NCI-H748 (cell line): Measurements from ENCODE around the gene TBX18.

ENCODE experiments used
- DNase-seq: peaks from one replicate; lab custom pipeline; 2025; ENCODE audit not compliant: unreplicated experiment; lab: John Stamatoyannopoulos, UW

The TBX18 gene

DNA sequence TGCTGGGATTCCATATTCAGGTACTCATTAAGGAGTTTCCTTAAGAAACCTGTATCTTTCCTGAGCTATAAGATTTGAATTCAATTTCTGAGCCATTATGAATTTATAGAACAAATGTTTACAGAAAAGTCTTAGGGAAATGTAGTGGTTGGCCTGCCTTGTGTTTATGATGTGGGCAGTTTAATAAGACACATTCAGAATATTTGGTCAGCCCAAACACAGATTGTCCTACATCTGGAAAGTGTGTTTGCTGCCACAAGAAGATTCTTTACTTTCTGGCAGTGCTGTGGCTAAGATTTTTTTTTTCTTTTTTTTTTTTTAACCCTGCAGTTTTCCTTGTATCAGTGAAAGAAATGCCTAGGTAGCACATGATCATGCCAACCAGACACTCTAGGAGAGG is 15.2 kb downstream of the TBX18 start:
- DNase-seq, result no peak

DNA sequence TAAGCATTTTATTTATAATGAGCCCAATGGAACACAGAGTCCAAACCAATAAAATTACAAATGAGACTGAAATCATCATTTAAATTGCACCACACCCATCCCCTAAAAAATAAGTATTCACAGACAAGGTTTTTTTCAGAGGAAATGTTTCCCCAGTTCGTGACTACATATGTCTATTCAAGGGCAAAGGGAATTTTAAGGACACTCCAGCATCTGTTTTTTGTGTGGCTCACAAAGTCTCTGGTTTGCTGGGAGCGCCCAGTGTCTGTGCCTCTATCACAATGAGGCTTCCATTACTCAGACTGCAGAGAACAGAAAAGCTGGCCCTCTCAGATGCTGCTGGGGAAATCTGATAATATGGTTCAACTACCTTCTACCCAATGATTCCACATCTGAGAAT is 16.0 kb downstream of the TBX18 start:
- DNase-seq, result no peak

DNA sequence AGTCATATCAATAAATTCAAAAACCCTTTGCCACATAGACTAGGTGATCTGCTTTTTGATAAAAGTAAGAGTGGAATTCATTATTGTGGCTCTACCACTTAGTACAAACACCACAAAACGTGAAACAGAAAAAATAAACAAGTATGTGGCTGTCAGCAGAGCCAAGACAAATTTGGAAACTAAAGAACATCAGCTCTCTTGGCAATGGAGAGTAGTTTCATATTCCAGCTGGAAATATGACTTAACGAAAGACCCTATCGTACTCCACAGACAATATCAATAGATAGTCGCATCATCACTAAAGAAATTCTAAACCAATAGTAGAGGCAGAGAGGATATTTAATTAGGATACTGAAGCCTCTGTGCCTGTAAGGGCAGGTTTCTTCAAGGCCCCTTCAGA is 20.8 kb downstream of the TBX18 start:
- no peak for DNase-seq

DNA sequence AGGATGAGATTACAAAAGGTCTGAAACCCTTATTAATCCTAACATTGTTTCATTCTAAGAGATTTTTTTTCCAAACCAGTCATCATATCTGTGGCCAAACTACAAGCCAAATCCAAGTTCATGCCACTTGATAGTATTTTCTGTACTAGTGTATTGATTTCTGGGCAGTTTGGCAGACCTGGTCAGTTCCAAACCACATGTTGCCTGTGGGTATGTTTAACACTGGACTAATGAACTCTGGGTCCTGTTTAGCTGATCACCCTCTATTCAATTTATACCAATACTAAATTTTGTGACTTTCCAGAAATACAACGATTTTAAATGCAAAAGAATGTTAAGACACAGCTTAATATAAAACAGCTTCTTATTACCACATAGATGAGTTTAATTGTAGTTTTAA is 24.0 kb downstream of the TBX18 start:
- DNase-seq, result no peak

DNA sequence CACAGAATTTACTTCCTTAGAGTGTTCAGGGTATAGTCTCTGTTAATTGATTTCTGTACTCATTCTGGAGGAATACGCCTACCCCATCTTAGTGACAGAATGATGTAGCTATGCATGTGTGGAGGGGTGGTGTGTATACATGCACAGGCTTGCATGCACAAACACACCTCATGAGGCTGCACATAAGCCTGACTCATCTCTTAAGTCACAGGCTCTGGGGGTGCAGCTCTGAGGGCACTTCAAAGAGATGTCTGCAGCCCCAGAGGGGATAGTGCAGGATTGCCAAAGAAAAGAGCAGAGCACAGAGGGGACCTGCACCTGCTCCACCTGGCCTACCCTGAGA is 24.6 kb downstream of the TBX18 start:
- DNase-seq, result no peak

DNA sequence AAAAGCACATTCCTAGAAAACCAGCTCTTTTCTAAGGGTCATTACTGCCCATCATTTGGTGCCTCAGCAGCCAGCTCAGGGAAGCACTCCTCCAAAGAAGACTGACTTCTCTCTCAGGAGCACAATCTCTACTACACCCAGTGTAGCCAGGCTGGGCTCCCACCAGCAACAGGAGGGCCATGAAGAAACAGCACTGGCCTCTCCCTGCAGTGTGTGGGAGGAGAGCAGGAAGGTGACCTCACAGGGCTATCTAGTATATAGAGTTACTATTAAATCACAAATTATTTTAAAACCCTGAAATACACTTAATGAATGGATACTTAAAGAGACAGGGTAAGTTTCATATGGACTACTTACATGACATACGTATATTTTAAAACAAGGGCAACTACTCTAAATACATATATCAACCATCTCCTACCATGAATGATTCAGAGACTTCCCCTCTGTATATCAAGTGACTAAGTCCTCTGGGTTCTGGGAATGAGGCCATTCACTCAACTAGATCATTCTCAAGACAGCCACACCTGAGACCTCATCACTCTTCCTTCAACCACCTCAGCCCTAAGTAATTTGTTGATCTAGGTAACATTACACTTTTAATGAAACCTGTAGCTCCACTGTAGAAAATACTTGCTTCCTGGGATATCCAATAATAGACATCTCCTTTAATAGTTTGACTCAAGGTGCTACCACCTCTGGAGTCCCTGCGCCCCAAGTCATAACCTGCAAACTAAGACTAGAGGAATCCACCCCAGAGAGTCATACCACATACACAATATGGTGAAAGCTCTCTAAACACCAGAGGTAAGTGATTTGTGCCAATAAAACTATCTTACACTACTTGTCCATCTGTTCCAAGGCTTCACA is 25.2 kb downstream of the TBX18 start:
- DNase-seq, result no peak

DNA sequence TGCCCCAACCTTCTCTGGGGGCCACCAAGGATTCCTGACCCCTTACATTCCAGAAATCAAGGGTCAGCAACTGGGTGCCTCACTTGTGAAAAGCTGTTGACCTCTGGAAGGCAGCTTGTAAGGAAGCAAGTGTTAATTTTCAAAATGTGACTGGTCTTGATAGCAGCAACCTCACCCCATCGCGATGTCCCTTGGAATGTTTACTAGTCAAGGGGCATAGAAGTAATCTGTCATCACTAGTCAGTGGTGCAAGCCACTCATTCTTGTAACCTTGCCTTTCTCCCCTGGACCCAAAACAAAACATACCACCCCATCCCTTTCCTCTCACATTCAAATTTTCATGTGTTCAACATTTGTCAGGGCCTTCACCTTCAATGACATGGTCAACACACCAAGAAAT is 30.5 kb downstream of the TBX18 start:
- DNase-seq, result no peak

DNA sequence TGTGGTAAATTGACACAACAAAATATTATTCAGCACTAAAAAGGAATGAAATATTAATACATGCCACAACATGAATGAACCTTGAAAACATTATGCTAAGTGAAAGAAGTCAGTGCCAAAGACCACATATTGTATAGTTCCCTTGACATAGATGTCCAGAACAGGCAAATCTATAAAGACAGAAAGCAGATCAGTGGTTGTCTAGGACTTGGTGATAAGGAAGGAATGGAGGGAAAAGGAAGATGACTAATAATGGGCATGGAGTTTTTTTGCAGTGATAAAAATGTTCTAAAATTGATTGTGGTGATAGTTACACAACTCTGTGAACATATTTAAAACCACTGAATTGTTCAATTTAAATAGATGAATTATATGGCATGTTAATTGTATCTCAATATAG is 32.5 kb downstream of the TBX18 start:
- no peak for DNase-seq

DNA sequence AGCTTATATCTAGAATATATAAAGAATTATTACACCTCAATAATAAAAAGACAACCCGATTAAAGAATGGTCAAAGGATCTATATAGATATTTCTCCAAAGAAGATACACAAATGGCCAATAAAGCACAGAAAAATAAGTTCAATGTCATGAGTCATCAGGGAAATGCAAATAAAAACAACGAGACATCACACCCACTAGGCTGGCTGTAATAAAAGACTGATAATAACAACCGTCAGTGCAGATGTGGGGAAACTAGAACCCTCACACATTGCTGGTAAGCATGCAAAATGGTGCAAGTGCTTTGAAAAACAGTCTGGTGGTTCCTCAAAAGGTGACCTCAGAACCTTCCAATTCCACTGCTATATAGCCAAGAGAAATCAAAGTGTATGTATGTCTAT is 33.0 kb downstream of the TBX18 start:
- DNase-seq, result no peak

DNA sequence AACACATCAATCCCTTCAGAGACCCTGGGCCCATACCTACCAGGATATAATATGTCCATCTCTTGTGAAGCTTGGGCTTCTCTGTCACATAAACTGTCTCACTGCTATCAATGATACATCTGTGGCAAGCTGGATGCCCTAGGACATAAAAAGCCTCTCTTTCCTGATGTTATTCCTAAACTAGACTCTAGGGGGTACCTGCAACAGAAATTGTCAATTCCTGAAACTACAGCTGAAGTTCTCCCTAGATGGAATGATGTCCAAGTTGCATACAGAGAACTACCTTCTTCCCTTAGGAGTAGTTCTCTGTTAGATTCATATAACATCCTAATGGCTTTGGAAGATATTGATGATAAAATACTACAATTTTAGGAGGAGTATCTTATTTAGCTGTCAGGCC is 35.8 kb downstream of the TBX18 start:
- no peak for DNase-seq

DNA sequence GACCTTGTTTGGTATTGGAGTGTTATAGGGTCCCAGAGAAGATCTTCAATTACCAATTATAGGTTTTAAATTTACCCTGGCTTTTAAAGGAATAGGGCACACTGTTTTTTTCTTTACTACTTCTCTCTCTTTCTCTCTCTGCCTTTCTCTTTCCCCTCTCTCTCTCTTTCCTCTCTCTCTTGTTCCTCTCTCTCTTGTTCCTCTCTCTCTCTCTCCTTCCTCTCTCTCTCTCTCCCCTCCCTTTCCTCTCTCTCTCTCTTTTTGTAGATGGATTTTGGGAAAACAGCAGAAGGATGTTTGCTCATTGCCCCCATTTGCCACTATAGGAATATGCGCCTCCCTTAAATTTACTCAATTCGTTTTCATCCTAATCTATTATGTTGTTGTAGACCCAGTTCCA is 45.2 kb downstream of the TBX18 start:
- DNase-seq, result no peak

DNA sequence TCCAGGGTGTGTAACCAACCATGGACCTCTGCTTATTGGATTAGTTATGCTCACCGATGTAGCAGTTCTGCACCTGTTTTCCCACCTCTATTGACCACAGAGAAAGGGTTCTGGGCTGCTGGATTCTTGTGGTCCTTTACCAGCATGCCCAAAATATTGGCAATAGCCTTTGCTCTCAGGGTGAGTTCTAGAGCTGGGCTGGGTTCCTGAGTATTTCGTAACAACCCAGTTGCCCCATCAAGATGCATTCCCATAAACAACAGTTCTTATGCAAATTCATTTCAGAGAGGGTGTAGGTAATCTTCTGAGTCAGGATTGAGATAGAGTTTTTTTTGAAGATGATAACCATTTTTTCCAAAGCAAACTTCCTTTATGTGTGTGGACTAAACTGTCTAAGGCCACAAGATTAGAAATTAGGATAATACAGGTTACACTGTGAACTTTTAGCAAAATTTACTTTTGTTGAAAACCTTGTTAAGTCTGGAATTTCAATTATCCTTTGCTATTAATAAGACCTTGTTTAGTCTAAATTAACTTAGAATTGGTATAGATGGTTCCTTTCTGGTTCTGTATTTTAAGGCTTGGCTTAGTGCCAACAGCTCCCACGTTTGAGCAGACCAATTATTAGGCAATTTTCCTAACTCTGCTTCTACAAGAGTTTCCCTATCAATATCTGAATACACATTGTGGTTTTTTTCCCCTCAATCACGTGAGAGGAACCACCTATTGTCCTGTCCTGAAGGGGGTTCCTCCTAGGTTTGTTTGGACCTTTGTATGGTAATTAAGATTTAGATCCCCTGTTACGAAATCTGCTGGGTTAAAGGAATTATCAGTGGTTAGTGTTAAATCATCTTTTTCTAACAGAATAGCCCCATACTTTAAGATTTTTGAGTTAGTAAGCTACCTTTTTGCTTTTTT is 46.1 kb downstream of the TBX18 start:
- DNase-seq, result no peak

DNA sequence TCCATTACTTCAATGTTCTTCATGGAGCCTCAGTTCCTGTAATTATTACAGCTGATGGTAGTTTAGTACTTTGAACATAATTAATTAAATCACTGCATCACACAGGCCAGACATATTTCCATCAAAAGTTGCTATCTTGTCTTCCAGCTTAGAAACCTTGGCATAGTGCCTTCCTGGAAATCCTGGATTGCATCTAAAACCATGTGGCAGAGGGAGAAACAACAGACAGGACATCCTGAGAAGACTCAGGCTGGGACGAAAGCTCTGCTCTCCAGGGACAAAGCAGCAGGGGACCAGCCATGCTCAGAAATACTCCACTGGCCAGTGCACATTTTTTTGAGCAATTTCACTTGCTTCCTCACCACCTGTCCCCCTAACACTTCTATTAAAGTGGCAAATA is 55.3 kb downstream of the TBX18 start:
- DNase-seq, result no peak

DNA sequence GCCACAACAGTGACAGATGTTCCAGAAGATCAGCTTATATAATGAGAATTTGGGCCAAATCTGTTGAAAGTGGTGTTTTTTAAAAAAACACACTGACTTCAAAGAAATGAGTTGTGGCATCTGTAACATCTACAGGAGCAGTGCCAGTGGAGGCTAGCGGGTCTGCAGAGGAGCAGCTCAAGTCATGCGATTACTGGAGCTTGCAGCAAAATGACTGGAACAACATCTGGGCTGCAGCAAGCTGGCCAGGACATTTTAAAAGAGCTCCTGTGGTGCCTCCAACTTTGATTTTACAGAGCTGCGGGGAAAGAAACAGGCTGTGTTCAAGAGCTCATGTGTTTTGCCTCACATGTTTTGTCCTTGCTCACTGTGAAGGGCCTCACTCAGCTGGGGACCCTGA is 57.2 kb downstream of the TBX18 start:
- no peak for DNase-seq

DNA sequence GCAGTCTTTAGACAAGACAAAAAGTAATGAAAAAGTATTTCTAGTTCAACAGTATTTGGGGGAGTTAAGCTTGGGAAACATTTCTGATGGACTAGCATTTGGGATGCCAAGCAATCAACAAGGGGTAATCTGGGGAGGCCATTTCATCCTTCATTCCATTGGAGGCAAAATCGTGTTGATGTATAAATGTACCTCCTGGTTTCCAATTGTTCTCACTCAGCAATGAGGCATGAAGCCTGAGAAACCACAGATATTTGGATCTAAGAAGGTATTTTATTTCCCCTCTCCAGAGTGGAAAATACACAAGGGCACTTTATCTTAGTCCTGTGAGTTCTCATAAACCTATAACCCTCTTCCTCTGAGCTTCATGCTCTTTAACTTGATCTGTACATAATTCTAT is 68.2 kb downstream of the TBX18 start:
- DNase-seq, result no peak

DNA sequence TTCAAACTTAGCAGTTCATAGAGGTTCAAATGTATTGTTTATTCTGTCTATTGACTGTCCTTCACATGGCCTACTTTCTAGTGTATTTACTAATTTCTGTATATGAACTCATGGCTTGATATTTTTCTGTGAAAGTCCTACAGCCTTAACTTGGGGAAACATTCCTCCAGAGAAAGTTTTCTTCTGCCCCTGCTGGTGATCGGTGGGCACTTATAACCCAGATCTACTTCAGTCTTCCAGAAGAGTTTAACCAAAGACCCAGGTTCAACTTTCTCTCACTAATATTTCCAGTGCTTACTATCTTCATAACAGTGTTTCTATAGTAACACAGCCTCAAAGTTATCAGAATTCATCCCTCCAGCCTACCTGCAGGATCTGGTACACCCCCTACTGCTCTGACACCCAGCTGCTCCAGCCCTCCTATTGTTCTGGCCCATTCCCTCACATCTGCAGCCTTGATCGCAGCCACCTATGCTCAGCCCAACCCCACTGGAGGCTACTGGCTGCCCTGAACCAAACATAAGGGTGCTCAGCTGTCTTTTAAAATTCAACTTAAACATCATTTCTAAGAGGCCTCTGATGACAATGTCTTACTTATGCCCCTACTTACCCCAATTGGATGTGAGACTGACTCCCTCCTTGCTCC is 72.3 kb downstream of the TBX18 start:
- no peak for DNase-seq

DNA sequence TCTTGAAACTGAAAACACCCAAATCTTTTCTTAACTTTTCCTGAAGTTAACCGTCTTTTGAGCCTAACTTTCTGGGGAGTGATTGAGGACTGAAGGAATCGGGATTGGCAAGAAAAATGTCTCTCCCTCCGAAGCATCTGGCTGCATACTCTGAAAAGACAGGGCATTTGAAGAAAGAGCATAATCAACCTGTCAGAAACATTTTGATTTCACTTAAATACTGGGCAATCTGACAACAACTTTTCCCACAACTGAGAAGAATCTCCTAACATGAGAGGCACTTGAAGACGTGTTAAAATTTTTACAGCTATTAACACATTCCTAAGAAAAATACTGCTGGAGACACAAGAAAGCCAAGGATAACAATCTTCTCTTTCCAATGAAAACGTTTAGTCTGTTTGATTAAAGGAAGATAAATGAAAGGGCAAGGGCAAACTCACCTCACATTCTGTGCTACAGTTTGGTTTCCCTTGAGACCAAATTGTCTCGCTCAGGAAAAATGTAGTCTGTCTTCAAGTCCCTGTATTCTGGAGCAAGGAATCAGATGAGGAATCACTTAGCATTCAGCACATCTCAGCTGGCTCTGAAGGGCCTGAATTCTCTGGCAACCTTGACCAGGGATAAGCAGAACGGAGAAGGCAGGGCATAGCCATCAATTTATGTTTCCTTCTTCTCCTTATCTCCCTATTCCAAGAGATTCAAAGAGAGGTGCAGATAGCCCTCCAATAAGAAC is 76.1 kb downstream of the TBX18 start:
- DNase-seq, result no peak

DNA sequence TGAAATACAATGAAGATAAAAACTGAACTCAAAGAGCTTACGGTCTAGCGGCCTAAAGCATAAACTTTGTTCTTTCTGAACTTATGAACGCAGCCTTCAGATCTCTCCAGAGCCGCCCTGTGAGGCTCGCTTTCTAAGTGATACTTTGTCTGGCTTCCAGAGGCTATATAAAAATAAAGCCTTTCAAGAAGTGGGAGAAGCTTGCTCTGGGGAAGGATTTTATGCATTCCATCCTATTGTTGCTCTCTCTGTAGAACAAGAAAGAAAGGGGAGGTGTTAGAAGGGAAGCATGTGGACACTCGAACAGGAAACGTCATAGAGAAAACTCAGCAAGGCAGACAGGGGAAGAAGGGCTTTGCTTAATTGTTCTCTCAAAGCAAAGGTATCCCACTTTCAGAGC is 77.0 kb downstream of the TBX18 start:
- no peak for DNase-seq

DNA sequence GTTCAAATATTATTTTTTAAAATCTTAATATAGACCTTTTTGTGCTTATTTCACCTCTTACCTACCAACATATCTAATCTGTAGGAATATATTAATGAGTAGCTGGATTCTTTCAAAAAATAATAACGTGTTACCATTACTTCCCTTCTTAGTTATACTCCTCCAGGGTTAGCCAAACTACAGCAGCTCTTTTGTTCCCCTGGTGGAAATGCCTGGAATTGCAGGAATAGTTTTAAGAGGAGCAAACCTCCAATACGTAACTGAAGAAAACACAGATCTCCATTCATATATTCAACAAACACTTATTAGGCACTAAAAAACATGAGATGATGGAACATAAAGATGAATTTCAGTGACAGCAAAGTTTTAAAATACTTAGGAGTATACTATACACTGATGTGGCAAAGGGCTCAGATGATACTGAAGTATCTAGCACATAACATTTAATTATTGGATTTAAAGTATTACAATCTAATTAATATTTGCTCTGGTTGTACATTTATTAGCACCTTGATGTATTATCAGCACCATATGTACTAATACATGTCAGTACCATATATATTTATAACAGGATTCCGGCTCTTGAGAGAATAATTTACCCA is 78.3 kb downstream of the TBX18 start:
- DNase-seq, result peak; percentile 21

DNA sequence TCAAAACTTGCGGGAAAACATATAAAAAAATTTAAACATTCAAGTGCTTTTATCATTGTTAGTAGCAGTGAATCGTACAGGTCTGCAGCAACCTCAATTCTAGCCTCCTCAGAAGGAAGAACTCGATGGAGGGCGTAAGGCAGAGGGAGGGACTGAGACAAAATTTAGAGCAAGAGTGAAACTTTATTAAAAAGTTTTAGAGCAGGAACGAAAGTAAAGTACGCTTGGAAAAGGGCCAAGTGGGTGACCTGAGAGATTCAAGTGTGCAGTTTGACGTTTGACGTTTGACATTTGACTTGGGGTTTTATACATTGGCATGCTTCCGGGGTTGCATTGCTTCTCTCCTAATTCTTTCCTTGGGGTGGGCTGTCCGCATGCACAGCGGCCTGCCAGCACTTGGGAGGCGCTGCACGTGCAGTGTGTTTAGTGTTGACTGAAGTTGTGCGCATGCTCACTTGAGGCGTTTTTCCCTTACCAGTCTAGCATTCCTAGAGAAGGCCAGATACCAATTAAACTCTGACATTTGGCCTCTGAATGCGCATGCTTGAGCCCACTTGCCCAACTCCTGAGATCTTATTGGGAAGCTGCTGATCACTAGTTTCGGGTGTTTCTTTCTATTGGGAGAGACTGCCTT is 82.6 kb downstream of the TBX18 start:
- peak; percentile 50 for DNase-seq
